H1 (cell line): Measurements from ENCODE around the gene VIT. TPM values are rescaled to one million over a fixed set of nuclear protein-coding genes. Genes with fewer than 3 reads are reported as not detected.

ENCODE experiments used
- CTCF ChIA-PET: fragments of 300-600 bp; sonication (Branson Sonifier 250); formaldehyde crosslinking; loops from one replicate; lab custom pipeline; 2021; ENCODE audit not compliant: partially characterized antibody; lab: Charles Lee
- POLR2A ChIA-PET: fragments of 300-600 bp; sonication (Branson Sonifier 250); formaldehyde crosslinking; loops from one replicate; lab custom pipeline; 2021; ENCODE audit warnings: inconsistent platforms; ENCODE audit not compliant: partially characterized antibody; lab: Charles Lee
- DNase-seq, 2 experiments: peaks; one replicate each; pipeline versions ENCODE4 v3.0.0 to v3.0.0-alpha.2; 2010 to 2022; ENCODE audit warnings: low spot score in 2 of 2, low read depth in 1 of 2, mixed read lengths in 1 of 2
- FAIRE-seq: peaks from 2 replicates; lab custom pipeline; 2011; peaks lifted over from hg19 to GRCh38; lab: Jason Lieb, UNC
- H2AFZ ChIP-seq: 2 replicates; pipeline ENCODE4 v1.8.1; 2012; ENCODE audit warnings: low read length, inconsistent platforms
- H2AK5ac ChIP-seq: 2 replicates; pipeline ENCODE4 v1.6.1; 2013; ENCODE audit warnings: low read depth, low read length
- H2BK120ac ChIP-seq: replicated peaks from 2 replicates; pipeline ENCODE3; 2013; ENCODE audit warnings: low read depth, low read length, inconsistent platforms
- H2BK12ac ChIP-seq: 2 replicates; pipeline ENCODE4 v1.6.1; 2013; ENCODE audit warnings: low read depth, low read length
- H2BK15ac ChIP-seq: 2 replicates; pipeline ENCODE4 v1.6.1; 2013; ENCODE audit warnings: low read length
- H2BK20ac ChIP-seq: 2 replicates; pipeline ENCODE4 v1.6.1; 2013; ENCODE audit warnings: low read length
- H2BK5ac ChIP-seq: 2 replicates; pipeline ENCODE4 v1.6.1; 2013; ENCODE audit warnings: low read depth, low read length
- H3K14ac ChIP-seq: 2 replicates; pipeline ENCODE4 v1.6.1; 2013; ENCODE audit warnings: inconsistent platforms; ENCODE audit not compliant: insufficient read length
- H3K18ac ChIP-seq: 2 replicates; pipeline ENCODE4 v1.6.1; 2013; ENCODE audit warnings: low read length; ENCODE audit errors: extremely low read depth
- H3K23ac ChIP-seq: 2 replicates; pipeline ENCODE4 v1.6.1; 2013; ENCODE audit warnings: inconsistent platforms; ENCODE audit not compliant: insufficient read length
- H3K23me2 ChIP-seq: 2 replicates; pipeline ENCODE4 v1.6.1; 2013; ENCODE audit warnings: low read depth, low read length
- H3K27ac ChIP-seq: 2 replicates; pipeline ENCODE4 v1.6.1; 2011; ENCODE audit warnings: low read depth, low read length, inconsistent platforms
- H3K27me3 ChIP-seq, 4 experiments: replicated peaks in 1 of 4; 1 replicate in 1 of 4; 2 replicates in 3 of 4; pipeline versions ENCODE4 v1.6.1 to v1.8.1; 2011 to 2013; ENCODE audit warnings: low read length in 3 of 4, mild to moderate bottlenecking in 3 of 4, inconsistent platforms in 2 of 4, mixed read lengths in 2 of 4, moderate library complexity in 1 of 4; ENCODE audit not compliant: control insufficient read depth in 3 of 4, insufficient read depth in 3 of 4; ENCODE audit errors: extremely low read depth in 1 of 4
- H3K36me3 ChIP-seq, 4 experiments: 2 replicates each; pipeline versions ENCODE4 v1.6.1 to v1.8.1; 2011 to 2013; ENCODE audit warnings: mild to moderate bottlenecking in 4 of 4, low read length in 3 of 4, moderate library complexity in 2 of 4, control low read depth in 1 of 4, inconsistent platforms in 1 of 4; ENCODE audit not compliant: insufficient read depth in 4 of 4, control insufficient read depth in 2 of 4
- H3K4ac ChIP-seq: replicated peaks from 2 replicates; pipeline ENCODE3; 2013; ENCODE audit warnings: low read length, low read depth, mixed read lengths, inconsistent platforms; ENCODE audit not compliant: insufficient read length
- H3K4me1 ChIP-seq, 4 experiments: replicated peaks in 1 of 4; 1 replicate in 1 of 4; 2 replicates in 3 of 4; pipeline versions ENCODE4 v1.6.1 to v1.8.1; 2011 to 2013; ENCODE audit warnings: low read length in 3 of 4, inconsistent platforms in 2 of 4, mixed read lengths in 1 of 4; ENCODE audit not compliant: insufficient read depth in 4 of 4, control insufficient read depth in 3 of 4
- H3K4me2 ChIP-seq, 2 experiments: 2 replicates each; pipeline versions ENCODE4 v1.6.1 to v1.8.1; 2011 to 2013; ENCODE audit warnings: low read depth in 2 of 2, low read length in 2 of 2, control low read depth in 1 of 2, inconsistent platforms in 1 of 2, mild to moderate bottlenecking in 1 of 2; ENCODE audit not compliant: insufficient read depth in 1 of 2
- H3K4me3 ChIP-seq, 4 experiments: fragments of 200-600, 300-600 bp in 1 of 4; sonication (generic), shearing (Covaris generic), sonication (Bioruptor Twin) in 1 of 4; 2 replicates each; pipeline versions ENCODE4 v1.5.1 to v1.8.1; 2011 to 2016; ENCODE audit warnings: low read length in 4 of 4, low read depth in 3 of 4, control low read depth in 2 of 4, inconsistent platforms in 2 of 4, mild to moderate bottlenecking in 2 of 4, mixed read lengths in 1 of 4, moderate library complexity in 1 of 4; ENCODE audit not compliant: insufficient read depth in 2 of 4; ENCODE audit errors: extremely low read depth in 1 of 4
- H3K56ac ChIP-seq: replicated peaks from 2 replicates; pipeline ENCODE3; 2013; ENCODE audit warnings: low read depth, mild to moderate bottlenecking, mixed read lengths, low read length, inconsistent platforms; ENCODE audit not compliant: insufficient read length
- H3K79me1 ChIP-seq: 2 replicates; pipeline ENCODE4 v1.6.1; 2013; ENCODE audit warnings: low read depth, low read length, control low read depth
- H3K79me2 ChIP-seq, 2 experiments: 2 replicates each; pipeline versions ENCODE4 v1.6.1 to v1.8.1; 2012 to 2013; ENCODE audit warnings: low read length in 2 of 2, mild to moderate bottlenecking in 2 of 2, inconsistent platforms in 1 of 2; ENCODE audit not compliant: insufficient read depth in 2 of 2, control insufficient read depth in 1 of 2
- H3K9ac ChIP-seq, 4 experiments: replicated peaks in 1 of 4; 1 replicate in 1 of 4; 2 replicates in 3 of 4; pipeline versions ENCODE4 v1.6.1 to v1.8.1; 2011 to 2013; ENCODE audit warnings: low read depth in 3 of 4, low read length in 3 of 4, control low read depth in 2 of 4, mild to moderate bottlenecking in 2 of 4, moderate library complexity in 2 of 4, inconsistent platforms in 1 of 4; ENCODE audit errors: extremely low read depth in 1 of 4
- H3K9me3 ChIP-seq, 2 experiments: 2 replicates each; pipeline versions ENCODE4 v1.6.1 to v1.8.1; 2012 to 2013; ENCODE audit warnings: mild to moderate bottlenecking in 2 of 2, moderate library complexity in 2 of 2, control low read depth in 1 of 2, inconsistent platforms in 1 of 2, low read depth in 1 of 2, low read length in 1 of 2, mixed read lengths in 1 of 2; ENCODE audit not compliant: insufficient read depth in 2 of 2
- H4K20me1 ChIP-seq, 2 experiments: replicated peaks in 1 of 2; 2 replicates each; pipeline versions ENCODE3 to v1.8.1; 2011 to 2013; ENCODE audit warnings: inconsistent platforms in 2 of 2, low read length in 2 of 2, mild to moderate bottlenecking in 1 of 2; ENCODE audit not compliant: insufficient read depth in 2 of 2, control insufficient read depth in 1 of 2
- H4K5ac ChIP-seq: 2 replicates; pipeline ENCODE4 v1.6.1; 2013; ENCODE audit warnings: low read length, low read depth, mixed read lengths, inconsistent platforms; ENCODE audit not compliant: insufficient read length
- H4K8ac ChIP-seq: 2 replicates; pipeline ENCODE4 v1.8.0; 2013; ENCODE audit warnings: mild to moderate bottlenecking, moderate library complexity, low read length, inconsistent platforms; ENCODE audit not compliant: insufficient read depth; ENCODE audit errors: extremely low read depth
- H4K91ac ChIP-seq: replicated peaks from 2 replicates; pipeline ENCODE3; 2013; ENCODE audit warnings: low read length, mixed read lengths, inconsistent platforms; ENCODE audit not compliant: insufficient read length
- BACH1 ChIP-seq: IDR thresholded peaks from 2 replicates; pipeline ENCODE4 v1.6.1; 2012; ENCODE audit warnings: low read length, improper control_type of control experiment
- CHD1 ChIP-seq: IDR thresholded peaks from 2 replicates; pipeline ENCODE4 v1.6.1; 2012; ENCODE audit warnings: low read depth, low read length, improper control_type of control experiment
- KDM5A ChIP-seq: fragments of 200-600 bp; IDR thresholded peaks from 2 replicates; pipeline ENCODE4 v1.7.1; 2012; ENCODE audit warnings: mild to moderate bottlenecking, low read length, inconsistent platforms, mixed read lengths
- POLR2A ChIP-seq, 2 experiments: IDR thresholded peaks; 1 replicate in 1 of 2; 2 replicates in 1 of 2; pipeline ENCODE4 v1.6.1; 2011; ENCODE audit warnings: low read depth in 2 of 2, low read length in 2 of 2, mild to moderate bottlenecking in 2 of 2; ENCODE audit errors: control extremely low read depth in 1 of 2
- RAD21 ChIP-seq, 2 experiments: IDR thresholded peaks in 1 of 2; conservative IDR thresholded peaks in 1 of 2; 2 replicates each; pipeline ENCODE4 v1.6.1; 2011; ENCODE audit warnings: low read depth in 2 of 2, low read length in 2 of 2, improper control_type of control experiment in 1 of 2, inconsistent platforms in 1 of 2, mild to moderate bottlenecking in 1 of 2, moderate library complexity in 1 of 2
- ZNF274 ChIP-seq: IDR thresholded peaks from 2 replicates; pipeline ENCODE4 v1.7.0; 2012; ENCODE audit warnings: low read length, borderline replicate concordance; ENCODE audit errors: extremely low read depth
- WGBS, 2 experiments: shearing (Covaris generic) in 1 of 2; methylation state at CpG; one replicate each; pipeline versions ENCODE4 v1.1.6 to v1.1.7; 2013 to 2015; ENCODE audit warnings: low lambda C conversion rate in 2 of 2, mixed read lengths in 2 of 2, inconsistent platforms in 1 of 2, low coverage in 1 of 2, missing lambda C conversion rate in 1 of 2; ENCODE audit not compliant: insufficient replicate concordance in 2 of 2, insufficient coverage in 1 of 2, insufficient read length in 1 of 2; ENCODE audit errors: extremely low coverage in 1 of 2, missing lambda C conversion rate in 1 of 2; 5-methylcytosine and 5-hydroxymethylcytosine counted together
- polyA plus RNA-seq, 7 experiments: library from polyadenylated mRNA; depleted of rRNA in 3 of 7; stranded (reverse) in 5 of 7; unstranded in 2 of 7; fragments of >200 nt in 5 of 7; fragments of 200-250 nt in 2 of 7; gene quantifications; 1 replicate in 5 of 7; 2 replicates in 1 of 7; 4 replicates in 1 of 7; pipeline versions ENCODE4 v1.2.1 to v1.2.3, GENCODE V29; 2011 to 2013; ENCODE audit warnings: missing spikeins in 2 of 7, mixed read lengths in 2 of 7
- total RNA-seq: library from RNA; stranded (reverse); fragmentation: NEBNext Ultra II Directional; extraction: Animal tissue kit (Norgen Biotek cat#: 25700); gene quantifications from 2 replicates; pipeline ENCODE4 v1.2.1, GENCODE V29; 2021
- TF ChIP-seq, protein P1 (sequence below): IDR thresholded peaks from 2 replicates; pipeline ENCODE4 v1.6.1; 2012; ENCODE audit warnings: inconsistent platforms
- TF ChIP-seq, protein P2 (sequence below): IDR thresholded peaks from 2 replicates; pipeline ENCODE4 v1.6.1; 2011; ENCODE audit warnings: low read depth, mild to moderate bottlenecking, low read length; ENCODE audit not compliant: insufficient read depth
- TF ChIP-seq, protein P3 (sequence below): IDR thresholded peaks from 2 replicates; pipeline ENCODE4 v1.6.1; 2012; ENCODE audit warnings: inconsistent platforms
- TF ChIP-seq, protein P4 (sequence below): IDR thresholded peaks from 2 replicates; pipeline ENCODE4 v1.6.1; 2011; ENCODE audit warnings: low read length, improper control_type of control experiment

The VIT gene
- total and polyA plus RNA-seq, 2 of the 8 experiments (the other 6 are each of a cell fraction or from before 2014, with no cell fraction given), result 0.03 TPM; not detected in 1

DNA sequence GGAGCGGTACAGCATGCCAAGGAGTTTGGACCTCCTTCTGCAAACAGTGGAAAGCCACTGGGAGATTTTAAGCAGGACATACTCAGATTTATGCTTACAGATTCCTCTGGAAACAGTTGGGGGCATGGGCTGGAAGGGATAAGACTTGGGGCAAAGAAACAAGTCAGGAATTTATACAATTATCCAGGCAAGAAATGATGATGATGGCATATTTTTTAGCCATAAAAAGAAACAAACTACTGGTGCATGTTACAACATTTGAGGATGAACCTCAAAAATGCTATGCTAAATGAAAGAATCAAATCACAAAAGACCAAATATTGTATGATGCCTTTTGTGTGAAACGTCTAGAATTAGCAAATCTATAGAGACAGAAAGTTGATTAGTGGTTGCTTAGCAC is 13.5 kb upstream of the VIT start:
- Histone ChIP-seq H2BK15ac (no peak overlapping the region), H3K27me3 (no peaks in the 10 kb centered on the region), H4K5ac (no peak overlapping the region), H3K56ac (no peak overlapping the region), H2BK5ac (no peak overlapping the region), H3K27ac (no peak overlapping the region), H3K4ac (no peak overlapping the region), H4K20me1 (no peaks in the 10 kb centered on the region), H2BK12ac (no peak overlapping the region), H4K8ac (no peak overlapping the region), H3K9ac (no peak overlapping the region), H3K4me2 (no peak overlapping the region), H3K4me1 (no peaks in the 10 kb centered on the region), H3K23ac (no peak overlapping the region), H4K91ac (no peak overlapping the region), H3K9me3 (peaks cover 0 to 2% of the 10 kb centered on the region in 2 experiments; a peak in 1 of 4 replicates), H3K36me3 (no peaks in the 10 kb centered on the region), H2AK5ac (no peak overlapping the region), H2AFZ (no peak overlapping the region), H2BK120ac (no peak overlapping the region), H3K18ac (no peak overlapping the region), H3K79me2 (no peaks in the 10 kb centered on the region), H3K4me3 (no peak overlapping the region), H3K23me2 (no peaks in the 10 kb centered on the region), H2BK20ac (no peak overlapping the region), H3K79me1 (no peaks in the 10 kb centered on the region), H3K14ac (no peak overlapping the region)
- no peak for FAIRE-seq
- 85% methylated on average over 2 of the region's 2 CpGs; no CpG with 5 or more reads in 1 of the 2 experiments for WGBS, 2 experiments
- POLR2A ChIA-PET, result no interaction called here
- DNase-seq, result no peak
- CTCF ChIA-PET, result interaction anchor here (0.9 to 2.1 kb wide), 2 partner anchors 15 to 18 kb away, joined by 3 to 8 read pairs; no protein-coding TSS in a partner anchor
- TF ChIP-seq POLR2A (IDR thresholded peaks at IDR 0.05; ENCODE audit: control extremely low read depth in 1 of 2, low read depth in 2 of 2, low read length in 2 of 2) (no peak), ZNF274 (no peak), CHD1 (no peak), BACH1 (no peak), RAD21 (IDR thresholded peaks at IDR 0.05 in 1 of 2, conservative IDR thresholded peaks at IDR 0.05 in 1 of 2; ENCODE audit: low read depth in 2 of 2, low read length in 2 of 2) (no peak), KDM5A (no peak)
- TF ChIP-seq, protein P1, sequence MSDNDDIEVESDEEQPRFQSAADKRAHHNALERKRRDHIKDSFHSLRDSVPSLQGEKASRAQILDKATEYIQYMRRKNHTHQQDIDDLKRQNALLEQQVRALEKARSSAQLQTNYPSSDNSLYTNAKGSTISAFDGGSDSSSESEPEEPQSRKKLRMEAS, result no peak
- TF ChIP-seq, protein P2, sequence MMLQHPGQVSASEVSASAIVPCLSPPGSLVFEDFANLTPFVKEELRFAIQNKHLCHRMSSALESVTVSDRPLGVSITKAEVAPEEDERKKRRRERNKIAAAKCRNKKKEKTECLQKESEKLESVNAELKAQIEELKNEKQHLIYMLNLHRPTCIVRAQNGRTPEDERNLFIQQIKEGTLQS, result no peak
- TF ChIP-seq, protein P3, sequence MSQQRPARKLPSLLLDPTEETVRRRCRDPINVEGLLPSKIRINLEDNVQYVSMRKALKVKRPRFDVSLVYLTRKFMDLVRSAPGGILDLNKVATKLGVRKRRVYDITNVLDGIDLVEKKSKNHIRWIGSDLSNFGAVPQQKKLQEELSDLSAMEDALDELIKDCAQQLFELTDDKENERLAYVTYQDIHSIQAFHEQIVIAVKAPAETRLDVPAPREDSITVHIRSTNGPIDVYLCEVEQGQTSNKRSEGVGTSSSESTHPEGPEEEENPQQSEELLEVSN, result no peak
- TF ChIP-seq, protein P4, sequence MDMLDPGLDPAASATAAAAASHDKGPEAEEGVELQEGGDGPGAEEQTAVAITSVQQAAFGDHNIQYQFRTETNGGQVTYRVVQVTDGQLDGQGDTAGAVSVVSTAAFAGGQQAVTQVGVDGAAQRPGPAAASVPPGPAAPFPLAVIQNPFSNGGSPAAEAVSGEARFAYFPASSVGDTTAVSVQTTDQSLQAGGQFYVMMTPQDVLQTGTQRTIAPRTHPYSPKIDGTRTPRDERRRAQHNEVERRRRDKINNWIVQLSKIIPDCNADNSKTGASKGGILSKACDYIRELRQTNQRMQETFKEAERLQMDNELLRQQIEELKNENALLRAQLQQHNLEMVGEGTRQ, result no peak
- TF ChIP-seq, all 59 proteins: peak for 0
